ENCODE measurements around the gene NOS3.
"Not testable (repeated sequence)": the region's sequence is repeated elsewhere in the genome, so short reads cannot be mapped to it uniquely, and the experiment has no call there.

Gene NOS3

GRCh38 chr7:151039850-151040548, 49.2 kb downstream of the NOS3 start:
- DNase-seq: no peak

GRCh38 chr7:151040616-151041375, 50.0 kb downstream of the NOS3 start:
- no peak for DNase-seq

GRCh38 chr7:151043449-151043848, 52.6 kb downstream of the NOS3 start:
- DNase-seq: not testable (repeated sequence)

- no peak for DNase-seq
These were observed 53.1 kb downstream of the NOS3 start for GRCh38 chr7:151043959-151044358.

- no peak for DNase-seq
These were observed 54.4 kb downstream of the NOS3 start for GRCh38 chr7:151045262-151045661.

- DNase-seq: no peak
These were observed 55.1 kb downstream of the NOS3 start for GRCh38 chr7:151045967-151046366.

- peak; percentile 69 for DNase-seq
These were observed 56.1 kb downstream of the NOS3 start for GRCh38 chr7:151046603-151047573.

- DNase-seq: no peak
These were observed 57.4 kb downstream of the NOS3 start, which contains the start of gene ASIC3 for GRCh38 chr7:151047976-151048815. Gene ASIC3 (plus strand): TSS chr7:151048531. CDS start chr7:151048886, 355 bp downstream.

GRCh38 chr7:151048911-151049463, 58.2 kb downstream of the NOS3 start:
- DNase-seq: no peak

- DNase-seq: peak; percentile 59
These were observed 60.3 kb downstream of the NOS3 start for GRCh38 chr7:151051108-151051507.

GRCh38 chr7:151053096-151053495, 62.3 kb downstream of the NOS3 start:
- no peak for DNase-seq

GRCh38 chr7:151053751-151054150, 62.9 kb downstream of the NOS3 start:
- DNase-seq: no peak

- no peak for DNase-seq
These were observed 65.5 kb downstream of the NOS3 start for GRCh38 chr7:151056283-151056665.

- no peak for DNase-seq
These were observed 66.1 kb downstream of the NOS3 start for GRCh38 chr7:151056666-151057505.

GRCh38 chr7:151057506-151057988, 66.7 kb downstream of the NOS3 start, which contains the start of gene CDK5:
Gene CDK5 (minus strand): TSS chr7:151057897. CDS start chr7:151057848, 49 bp downstream.
- DNase-seq: no peak

GRCh38 chr7:151057989-151058780, 67.4 kb downstream of the NOS3 start:
- peak; percentile 100 for DNase-seq

GRCh38 chr7:151058781-151059366, 68.1 kb downstream of the NOS3 start:
- DNase-seq: no peak

GRCh38 chr7:151059367-151060112, 68.7 kb downstream of the NOS3 start, which contains the start of gene SLC4A2:
Gene SLC4A2 (plus strand): TSS chr7:151059589. CDS start chr7:151061988, 2,399 bp downstream.
- DNase-seq: peak; percentile 77

Measured in fibroblast of skin of abdomen (primary cell).